Immature natural killer cell (primary cell): ENCODE results near the gene SLTM. TPM values are rescaled to one million over a fixed set of nuclear protein-coding genes. Genes with fewer than 3 reads are reported as not detected.
"Not testable (repeated sequence)": the region's sequence is repeated elsewhere in the genome, so short reads cannot be mapped to it uniquely, and the experiment has no call there.

Experiments
- DNase-seq, 3 donors: peaks; one replicate each; pipeline ENCODE4 v3.0.0; 2022; ENCODE audit warnings: mixed read lengths in 1 of 3
- H3K27ac Mint-ChIP-seq, 6 donors: one replicate each; pipeline ENCODE4 v1.8.0; 2020; ENCODE audit warnings: mixed read lengths in 6 of 6, mild to moderate bottlenecking in 5 of 6, inconsistent platforms in 4 of 6, moderate library complexity in 3 of 6
- H3K27me3 Mint-ChIP-seq, 3 donors: one replicate each; pipeline ENCODE4 v1.8.0; 2020 to 2021; ENCODE audit warnings: low read depth in 3 of 3, mild to moderate bottlenecking in 3 of 3, mixed read lengths in 3 of 3, moderate library complexity in 3 of 3, inconsistent platforms in 1 of 3
- H3K36me3 Mint-ChIP-seq, 3 donors: one replicate each; pipeline ENCODE4 v1.8.0; 2020; ENCODE audit warnings: mixed read lengths in 3 of 3, inconsistent platforms in 2 of 3, mild to moderate bottlenecking in 2 of 3
- H3K4me1 Mint-ChIP-seq, 2 donors: one replicate each; pipeline ENCODE4 v1.8.0; 2020; ENCODE audit warnings: inconsistent platforms in 2 of 2, mild to moderate bottlenecking in 2 of 2, mixed read lengths in 2 of 2, moderate library complexity in 1 of 2
- H3K4me3 Mint-ChIP-seq, 5 donors: one replicate each; pipeline ENCODE4 v1.8.0; 2020; ENCODE audit warnings: mild to moderate bottlenecking in 5 of 5, mixed read lengths in 5 of 5, inconsistent platforms in 3 of 5, moderate library complexity in 3 of 5
- H3K9me3 Mint-ChIP-seq, 6 donors: one replicate each; pipeline ENCODE4 v1.8.0; 2020; ENCODE audit warnings: mild to moderate bottlenecking in 6 of 6, mixed read lengths in 6 of 6, inconsistent platforms in 4 of 6, moderate library complexity in 3 of 6
- polyA plus RNA-seq, 3 donors: library from polyadenylated mRNA; unstranded; fragments of 300-500 nt; fragmentation: Illumina TruSeq; gene quantifications; one replicate each; pipeline ENCODE4 v1.2.3, GENCODE V29; 2021

Gene SLTM
- polyA plus RNA-seq, 3 donors from 2014 or later = 17.3 to 100 (median 66.7) TPM

DNA sequence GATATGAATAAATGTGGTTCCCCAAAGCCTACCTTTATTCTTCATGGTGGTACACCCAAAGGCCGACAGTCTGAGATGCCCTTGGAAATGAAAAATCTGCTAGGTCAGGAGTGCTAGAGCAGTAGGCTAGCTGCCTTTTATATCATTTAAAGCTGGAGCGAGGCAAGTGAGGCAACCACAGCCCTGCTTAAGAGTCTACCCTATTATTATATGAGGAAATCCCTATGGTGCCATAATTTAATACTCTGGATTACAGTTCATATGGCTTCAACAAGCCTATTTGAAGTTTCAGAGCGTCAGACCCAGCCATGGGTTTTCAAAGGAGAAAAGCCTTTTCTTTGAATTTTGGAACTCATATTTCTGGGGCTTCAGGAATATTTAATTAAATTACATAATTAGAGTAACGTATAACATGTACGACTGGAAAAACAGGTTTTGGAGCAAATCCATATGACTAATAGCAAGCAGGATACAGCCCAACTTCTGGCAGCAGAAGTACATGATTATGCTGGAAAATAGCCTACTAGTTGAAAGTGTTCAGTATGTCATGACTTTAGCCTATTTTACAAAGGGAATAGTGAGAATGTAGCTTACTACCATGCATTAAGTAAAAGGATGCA lies 18.0 kb upstream of the SLTM start:
- H3K27ac Mint-ChIP-seq = no peak overlapping the region
- H3K27me3 Mint-ChIP-seq = peaks cover 0 to 4% (median 0%) of the 10 kb centered on the region in 3 donors
- H3K4me1 Mint-ChIP-seq = no peaks in the 10 kb centered on the region
- no peak for DNase-seq
- H3K36me3 Mint-ChIP-seq = peaks cover 0 to 5% (median 0%) of the 10 kb centered on the region in 3 donors
- no peaks in the 10 kb centered on the region for H3K9me3 Mint-ChIP-seq
- H3K4me3 Mint-ChIP-seq = no peak overlapping the region

DNA sequence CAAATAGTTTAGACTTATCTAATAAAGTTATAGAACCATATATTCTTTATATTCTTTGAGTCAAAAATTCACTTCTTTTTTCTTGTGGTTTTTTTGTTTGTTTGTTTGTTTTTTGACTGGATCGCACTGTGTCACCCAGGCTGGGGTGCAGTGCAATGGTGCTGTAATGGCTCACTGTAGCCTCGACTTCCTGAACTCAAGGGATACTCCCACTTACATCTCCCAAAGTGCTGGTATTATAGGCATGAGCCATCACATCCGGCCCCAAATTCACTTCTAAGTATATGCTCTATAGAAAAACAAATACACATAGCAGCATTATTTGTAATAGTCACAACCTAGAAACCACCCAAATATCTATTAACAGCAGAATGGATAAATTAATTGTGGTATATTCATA lies 13.7 kb upstream of the SLTM start:
- Mint-ChIP-seq H3K27ac (no peak overlapping the region), H3K27me3 (peaks cover 0 to 1% (median under 1%) of the 10 kb centered on the region in 3 donors), H3K4me1 (no peaks in the 10 kb centered on the region), H3K36me3 (peaks cover 0 to 5% (median 0%) of the 10 kb centered on the region in 3 donors), H3K4me3 (no peak overlapping the region), H3K9me3 (no peaks in the 10 kb centered on the region)
- no peak for DNase-seq

DNA sequence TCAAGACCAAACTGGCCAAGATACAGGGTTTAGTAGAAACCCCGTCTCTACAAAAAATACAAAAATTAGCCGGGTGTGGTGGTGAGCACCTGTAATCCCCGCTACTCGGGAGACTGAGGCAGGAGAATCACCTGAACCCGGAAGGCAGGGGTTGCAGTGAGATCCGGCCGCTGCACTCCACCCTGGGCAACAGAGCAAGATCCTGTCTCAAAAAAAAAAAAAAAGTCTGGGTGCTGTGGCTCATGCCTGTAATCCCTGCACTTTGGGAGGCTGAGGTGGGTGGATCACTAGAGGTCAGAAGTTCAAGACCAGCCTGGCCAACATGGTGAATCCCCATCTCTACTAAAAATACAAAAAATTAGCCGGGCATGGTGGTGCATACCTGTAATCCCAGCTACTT lies 1.5 kb upstream of the SLTM start:
- not testable (repeated sequence) for H3K36me3 Mint-ChIP-seq, H3K9me3 Mint-ChIP-seq
- peak overlapping the region; percentile 4 to 99 (median 98) for H3K4me3 Mint-ChIP-seq

DNA sequence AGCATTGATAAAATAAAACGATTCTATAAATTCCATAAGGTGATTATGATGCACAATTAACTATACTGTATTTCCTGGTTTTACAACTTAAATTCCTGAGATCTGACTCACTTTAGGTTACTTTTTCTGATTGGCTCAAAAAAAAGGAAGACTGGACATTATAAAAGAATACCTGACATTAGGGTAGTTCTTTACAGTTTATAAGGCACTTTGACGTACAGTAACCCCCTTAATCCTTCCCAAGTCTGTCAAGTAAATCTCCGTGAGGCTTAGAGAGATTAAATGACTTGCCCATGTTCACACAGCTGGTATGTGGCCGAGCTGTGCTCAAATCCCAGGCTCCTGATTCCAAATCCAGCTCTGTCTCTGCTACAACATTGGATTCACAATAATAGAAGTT lies 1.0 kb upstream of the SLTM start:
- Mint-ChIP-seq H3K4me3 (peak overlapping the region; percentile 96 to 99 (median 99)), H3K36me3 (no peaks in the 10 kb centered on the region), H3K27me3 (peaks cover 9 to 13% (median 11%) of the 10 kb centered on the region in 3 donors), H3K9me3 (no peaks in the 10 kb centered on the region), H3K27ac (peak overlapping the region; percentile 97 to 99 (median 99)), H3K4me1 (peaks cover 28 to 34% of the 10 kb centered on the region in 2 donors)
- DNase-seq = no peak

More for the DNA sequence above, 1.5 kb upstream of the SLTM start:
- Mint-ChIP-seq H3K27ac (peak overlapping the region; percentile 97 to 99 (median 99)), H3K4me1 (peaks cover 28 to 34% of the 10 kb centered on the region in 2 donors), H3K27me3 (peaks cover 9 to 13% (median 11%) of the 10 kb centered on the region in 3 donors)
- DNase-seq = not testable (repeated sequence)

DNA sequence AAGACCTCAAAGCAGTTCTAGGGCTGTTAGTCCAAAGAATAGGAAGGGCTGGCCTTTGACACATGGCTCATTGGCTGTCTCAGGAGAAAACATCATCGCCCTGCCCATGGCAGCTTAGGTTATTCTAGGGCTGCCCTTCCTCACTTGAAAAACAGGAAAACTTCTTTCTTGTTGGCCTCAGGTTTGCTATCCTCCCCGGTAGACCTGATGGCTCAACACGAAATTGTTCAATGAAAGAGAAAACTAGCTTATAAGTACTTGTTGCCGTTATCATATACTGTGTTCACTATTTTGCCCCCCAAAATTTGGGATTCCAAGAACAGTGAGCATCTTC lies 602 bp upstream of the SLTM start:
- peak overlapping the region; percentile 97 to 99 (median 99) for H3K27ac Mint-ChIP-seq
- peaks cover 9 to 13% (median 10%) of the 10 kb centered on the region in 3 donors for H3K27me3 Mint-ChIP-seq
- no peaks in the 10 kb centered on the region for H3K9me3 Mint-ChIP-seq
- H3K36me3 Mint-ChIP-seq = no peaks in the 10 kb centered on the region
- peaks cover 28 to 34% of the 10 kb centered on the region in 2 donors for H3K4me1 Mint-ChIP-seq
- H3K4me3 Mint-ChIP-seq = peak overlapping the region; percentile 96 to 99 (median 99)
- DNase-seq = no peak

DNA sequence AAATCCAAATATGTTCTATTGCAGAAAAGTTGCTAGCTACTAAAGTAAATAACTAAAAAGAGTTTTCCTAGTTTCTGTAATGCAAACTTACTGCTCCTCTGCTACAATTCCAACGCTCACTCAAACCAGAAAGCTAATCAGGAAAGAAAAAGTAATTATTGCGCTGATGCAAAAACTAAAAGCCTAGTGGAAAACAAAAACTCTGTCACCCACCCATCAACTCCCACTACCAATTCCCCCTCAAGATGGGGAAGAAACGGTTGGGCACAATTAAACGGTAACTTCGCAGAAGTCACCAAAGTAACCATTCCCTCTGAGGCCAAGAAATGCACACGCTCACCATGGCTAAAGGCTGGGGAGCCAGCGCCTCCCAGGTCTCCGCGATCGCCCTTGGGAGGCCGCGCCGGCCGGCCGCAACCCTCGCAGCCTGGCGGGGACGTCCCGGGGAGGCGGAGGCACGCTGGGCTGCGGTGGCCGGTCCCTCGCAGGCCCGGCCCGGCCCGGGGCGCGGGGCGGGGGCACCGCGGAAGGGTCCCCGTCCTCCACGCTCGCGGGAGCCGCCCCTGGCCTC lies 684 bp downstream of the SLTM start:
- no peak for DNase-seq
- peak overlapping the region; percentile 87 to 98 (median 94) for H3K27ac Mint-ChIP-seq
- H3K9me3 Mint-ChIP-seq = no peaks in the 10 kb centered on the region
- H3K4me3 Mint-ChIP-seq = peak overlapping the region; percentile 86 to 97 (median 93)
- H3K36me3 Mint-ChIP-seq = peaks cover 0 to 3% (median 0%) of the 10 kb centered on the region in 3 donors
- H3K4me1 Mint-ChIP-seq = peaks cover 28 to 41% of the 10 kb centered on the region in 2 donors
- peaks cover 5 to 13% (median 9%) of the 10 kb centered on the region in 3 donors for H3K27me3 Mint-ChIP-seq

DNA sequence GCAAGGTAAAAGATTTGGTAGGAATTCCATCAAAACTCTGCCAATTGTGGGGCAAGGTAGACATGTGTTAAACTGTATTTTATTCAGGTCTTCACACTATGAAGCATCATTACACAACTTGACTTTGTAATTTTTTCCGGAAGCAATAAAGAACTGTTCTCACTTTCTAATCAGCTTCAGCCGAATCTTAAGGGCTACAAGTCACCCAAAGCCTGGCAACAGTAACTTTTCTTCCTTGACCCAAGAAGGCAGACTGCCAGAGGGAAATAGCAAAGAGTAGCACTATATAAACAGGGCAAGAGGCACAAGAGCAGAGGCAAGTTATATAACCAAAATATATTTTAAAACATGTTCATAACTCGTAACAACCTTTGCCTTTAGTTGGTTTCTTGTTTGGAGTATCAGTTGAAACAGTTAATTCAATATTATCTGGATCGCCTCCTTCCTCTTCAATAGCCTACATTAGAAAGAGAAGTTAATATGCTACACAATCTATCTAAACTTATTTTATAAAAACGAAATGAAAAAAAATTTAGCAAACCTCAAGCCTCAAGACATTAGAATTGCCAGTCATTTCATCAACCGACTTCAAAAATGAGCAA lies 1.4 kb downstream of the SLTM start:
- Mint-ChIP-seq H3K36me3 (peaks cover 0 to 4% (median 0%) of the 10 kb centered on the region in 3 donors), H3K9me3 (no peaks in the 10 kb centered on the region), H3K4me1 (peaks cover 28 to 41% of the 10 kb centered on the region in 2 donors), H3K27me3 (peaks cover 5 to 12% (median 9%) of the 10 kb centered on the region in 3 donors), H3K4me3 (peak overlapping the region; percentile 86 to 97 (median 93)), H3K27ac (peak overlapping the region; percentile 87 to 98 (median 94))
- DNase-seq = peak in 1 of 3 donors; percentile 5

DNA sequence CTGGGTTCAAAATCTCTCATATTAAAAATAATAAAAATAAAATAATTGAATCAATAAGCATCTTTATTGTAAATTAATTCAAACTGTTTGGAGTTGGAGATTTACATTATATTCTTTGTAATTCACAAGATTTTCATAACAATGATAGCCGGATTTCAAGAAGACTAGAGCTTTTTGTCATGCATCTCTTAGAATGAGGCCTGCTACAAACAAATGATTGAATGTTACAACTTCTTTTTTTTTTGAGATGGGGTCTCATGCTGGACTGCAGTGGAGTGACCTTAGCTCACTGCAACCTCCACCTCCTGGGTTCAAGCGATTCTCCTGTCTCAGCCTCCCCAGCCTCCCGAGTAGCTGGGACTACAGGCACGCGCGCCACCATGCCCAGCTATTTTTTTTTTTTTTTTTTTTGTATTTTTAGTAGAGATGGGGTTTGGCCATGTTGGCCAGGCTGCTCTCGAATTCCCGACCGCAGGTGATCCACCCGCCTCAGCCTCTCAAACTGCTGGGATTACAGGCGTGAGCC lies 3.5 kb downstream of the SLTM start:
- Mint-ChIP-seq H3K4me3 (no peak overlapping the region), H3K27me3 (peaks cover 5 to 12% (median 9%) of the 10 kb centered on the region in 3 donors), H3K36me3 (peaks cover 0 to 5% (median 4%) of the 10 kb centered on the region in 3 donors), H3K27ac (no peak overlapping the region), H3K9me3 (no peaks in the 10 kb centered on the region), H3K4me1 (peaks cover 28 to 55% of the 10 kb centered on the region in 2 donors)
- no peak for DNase-seq

DNA sequence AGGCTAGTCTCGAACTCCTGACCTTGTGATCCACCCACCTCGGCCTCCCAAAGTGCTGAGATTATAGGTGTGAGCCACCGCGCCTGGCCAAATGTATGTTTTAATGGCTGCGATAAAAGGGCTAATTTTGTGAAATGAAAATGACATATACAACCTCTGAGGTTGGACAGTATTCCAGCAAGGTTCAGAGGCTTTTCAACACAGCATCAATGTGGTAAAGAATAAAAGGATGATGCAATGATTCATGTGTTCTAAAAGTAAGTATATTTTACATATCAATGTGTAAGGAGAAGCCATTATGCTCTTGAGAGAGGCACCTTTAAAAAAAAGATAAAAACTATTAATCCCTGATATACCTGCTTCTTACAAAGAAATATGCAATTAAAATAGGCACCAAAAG lies 6.7 kb downstream of the SLTM start:
- H3K36me3 Mint-ChIP-seq = peaks cover 0 to 5% (median 4%) of the 10 kb centered on the region in 3 donors
- H3K4me3 Mint-ChIP-seq = no peak overlapping the region
- no peaks in the 10 kb centered on the region for H3K27me3 Mint-ChIP-seq
- no peak for DNase-seq
- H3K9me3 Mint-ChIP-seq = no peaks in the 10 kb centered on the region
- peaks cover 17 to 55% of the 10 kb centered on the region in 2 donors for H3K4me1 Mint-ChIP-seq
- no peak overlapping the region for H3K27ac Mint-ChIP-seq

DNA sequence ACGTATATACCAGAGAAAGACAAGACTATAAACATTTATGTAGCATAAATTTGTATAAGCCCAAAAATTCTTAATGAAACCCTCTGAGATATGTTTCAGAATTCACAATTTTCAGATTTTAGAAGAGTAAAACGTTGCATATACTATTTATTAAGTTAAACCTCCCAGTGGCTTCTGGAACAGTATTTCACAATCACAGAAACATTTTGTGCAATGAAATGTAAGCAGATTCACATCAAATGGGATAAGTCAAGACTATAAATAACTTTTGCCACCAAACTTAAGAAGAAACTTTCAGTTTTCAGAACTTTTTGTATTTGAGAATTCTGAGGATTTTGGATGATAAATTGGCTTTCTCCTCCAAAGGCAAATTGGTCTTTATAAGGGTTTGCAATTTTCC lies 9.2 kb downstream of the SLTM start:
- no peaks in the 10 kb centered on the region for H3K27me3 Mint-ChIP-seq
- no peaks in the 10 kb centered on the region for H3K9me3 Mint-ChIP-seq
- H3K27ac Mint-ChIP-seq = peak overlapping the region in 4 of 6 donors; percentile 34 to 64 (median 50)
- DNase-seq = no peak
- H3K36me3 Mint-ChIP-seq = peaks cover 0 to 5% (median 4%) of the 10 kb centered on the region in 3 donors
- no peak overlapping the region for H3K4me3 Mint-ChIP-seq
- peaks cover 21 to 58% of the 10 kb centered on the region in 2 donors for H3K4me1 Mint-ChIP-seq

DNA sequence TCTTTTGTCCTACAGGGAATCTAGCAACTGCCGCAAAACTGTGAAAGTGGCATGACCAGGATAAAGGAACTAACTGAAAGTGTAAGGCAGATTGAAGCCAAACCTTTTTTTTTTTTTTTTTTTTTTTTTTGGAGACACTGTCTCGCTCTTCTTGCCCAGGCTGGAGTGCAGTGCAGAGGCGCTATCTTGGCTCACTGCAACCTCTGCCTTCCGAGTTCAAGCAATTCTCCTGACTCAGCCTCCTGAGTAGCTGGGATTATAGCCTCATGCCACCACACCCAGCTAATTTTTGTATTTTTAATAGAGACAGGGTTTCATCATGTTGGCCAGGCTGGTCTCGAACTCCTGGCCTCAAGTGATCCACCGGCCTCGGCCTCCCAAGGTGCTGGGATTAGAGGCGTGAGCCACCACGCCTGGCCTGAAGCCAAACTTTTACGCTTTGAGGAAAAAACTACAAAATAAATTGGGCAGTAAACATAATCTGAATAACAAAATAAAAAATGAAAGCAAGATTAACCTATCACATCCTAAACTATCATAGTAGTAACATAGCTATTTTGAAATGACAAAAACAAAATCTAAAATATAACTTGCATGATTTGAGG lies 9.7 kb downstream of the SLTM start:
- H3K36me3 Mint-ChIP-seq = peaks cover 0 to 5% (median 4%) of the 10 kb centered on the region in 3 donors
- peaks cover 21 to 58% of the 10 kb centered on the region in 2 donors for H3K4me1 Mint-ChIP-seq
- H3K9me3 Mint-ChIP-seq = no peaks in the 10 kb centered on the region
- peak overlapping the region; percentile 14 to 64 (median 42) for H3K27ac Mint-ChIP-seq
- no peak for DNase-seq
- H3K4me3 Mint-ChIP-seq = no peak overlapping the region
- no peaks in the 10 kb centered on the region for H3K27me3 Mint-ChIP-seq

DNA sequence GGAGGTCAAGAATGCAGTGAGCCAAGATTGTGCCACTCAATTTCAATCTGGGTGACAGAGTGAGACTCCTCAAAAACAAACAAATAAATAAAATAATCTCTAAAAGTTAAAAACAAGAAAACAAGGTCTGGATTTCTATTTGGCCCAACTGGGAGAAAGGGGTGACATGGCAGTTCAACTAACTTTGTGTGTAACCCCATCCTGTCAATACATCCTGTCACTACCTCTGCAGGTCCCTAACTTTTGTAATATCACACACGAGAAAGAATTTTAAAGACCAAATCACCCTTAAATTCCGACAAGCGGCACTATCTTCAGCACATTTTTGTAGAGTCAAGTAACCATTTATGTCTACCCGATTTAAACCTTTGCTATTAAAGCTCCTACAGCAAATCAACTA lies 10.2 kb downstream of the SLTM start:
- Mint-ChIP-seq H3K4me3 (no peak overlapping the region), H3K27ac (peak overlapping the region in 4 of 6 donors; percentile 14 to 43 (median 38)), H3K4me1 (peaks cover 23 to 60% of the 10 kb centered on the region in 2 donors)

DNA sequence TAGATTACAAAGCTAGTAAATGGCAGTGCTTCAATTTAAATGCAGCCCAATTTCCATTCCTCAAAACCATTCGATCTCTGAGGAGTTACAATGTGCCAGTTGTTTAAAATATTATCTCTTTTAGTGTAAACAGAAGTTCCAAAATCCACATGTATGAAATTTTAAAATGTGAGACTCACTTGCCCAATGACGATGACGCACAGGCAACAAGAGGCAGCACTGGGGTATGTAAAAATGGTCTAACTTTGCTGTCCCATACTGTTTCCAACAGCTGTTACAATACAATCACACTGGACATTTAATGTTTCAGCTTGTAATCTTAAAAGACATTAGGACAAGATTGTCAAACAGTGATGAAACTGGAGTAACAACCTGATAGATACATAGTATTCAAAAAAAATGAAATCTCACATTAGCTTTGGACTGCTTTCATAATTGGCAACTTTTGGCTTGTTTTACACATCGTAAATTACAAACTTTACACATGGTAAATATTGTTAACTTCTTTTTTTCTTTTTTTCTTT lies 12.2 kb downstream of the SLTM start:
- Mint-ChIP-seq H3K4me3 (no peak overlapping the region), H3K9me3 (no peaks in the 10 kb centered on the region), H3K27me3 (no peaks in the 10 kb centered on the region), H3K27ac (peak overlapping the region in 3 of 6 donors; percentile 12 to 36 (median 28)), H3K36me3 (peaks cover 0 to 11% (median 0%) of the 10 kb centered on the region in 3 donors), H3K4me1 (peaks cover 31 to 72% of the 10 kb centered on the region in 2 donors)
- no peak for DNase-seq

More for the DNA sequence above, 10.2 kb downstream of the SLTM start:
- Mint-ChIP-seq H3K36me3 (peaks cover 0 to 5% (median 4%) of the 10 kb centered on the region in 3 donors), H3K27me3 (no peaks in the 10 kb centered on the region), H3K9me3 (no peaks in the 10 kb centered on the region)
- DNase-seq = no peak
